ENCODE data around the gene PBX4.

The PBX4 gene

DNA sequence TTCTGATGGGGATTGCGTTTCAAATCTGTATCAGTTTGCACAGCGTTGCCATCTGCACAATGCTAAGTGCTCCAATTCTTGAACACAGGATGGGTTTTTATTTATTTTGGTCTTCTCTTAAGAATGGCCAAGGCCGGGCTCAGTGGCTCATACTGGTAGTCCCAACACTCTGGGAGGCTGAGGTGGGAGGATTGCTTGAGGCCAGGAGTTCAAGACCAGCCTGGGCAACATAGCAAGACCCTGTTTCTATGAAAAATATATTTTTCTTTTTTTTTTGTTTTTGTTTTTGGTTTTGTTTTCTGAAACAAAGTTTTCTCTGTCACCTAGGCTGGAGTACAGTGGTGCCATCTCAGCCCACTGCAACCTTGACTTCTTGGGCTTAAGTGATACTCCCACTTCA is 95.3 kb downstream of the PBX4 start:
- TF ChIP-seq, protein P1, sequence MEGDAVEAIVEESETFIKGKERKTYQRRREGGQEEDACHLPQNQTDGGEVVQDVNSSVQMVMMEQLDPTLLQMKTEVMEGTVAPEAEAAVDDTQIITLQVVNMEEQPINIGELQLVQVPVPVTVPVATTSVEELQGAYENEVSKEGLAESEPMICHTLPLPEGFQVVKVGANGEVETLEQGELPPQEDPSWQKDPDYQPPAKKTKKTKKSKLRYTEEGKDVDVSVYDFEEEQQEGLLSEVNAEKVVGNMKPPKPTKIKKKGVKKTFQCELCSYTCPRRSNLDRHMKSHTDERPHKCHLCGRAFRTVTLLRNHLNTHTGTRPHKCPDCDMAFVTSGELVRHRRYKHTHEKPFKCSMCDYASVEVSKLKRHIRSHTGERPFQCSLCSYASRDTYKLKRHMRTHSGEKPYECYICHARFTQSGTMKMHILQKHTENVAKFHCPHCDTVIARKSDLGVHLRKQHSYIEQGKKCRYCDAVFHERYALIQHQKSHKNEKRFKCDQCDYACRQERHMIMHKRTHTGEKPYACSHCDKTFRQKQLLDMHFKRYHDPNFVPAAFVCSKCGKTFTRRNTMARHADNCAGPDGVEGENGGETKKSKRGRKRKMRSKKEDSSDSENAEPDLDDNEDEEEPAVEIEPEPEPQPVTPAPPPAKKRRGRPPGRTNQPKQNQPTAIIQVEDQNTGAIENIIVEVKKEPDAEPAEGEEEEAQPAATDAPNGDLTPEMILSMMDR (IDR thresholded peaks at IDR 0.05; ENCODE audit: low read depth, low read length, missing control alignments) = no peak
- DNase-seq (ENCODE audit: low read depth) = no peak

DNA sequence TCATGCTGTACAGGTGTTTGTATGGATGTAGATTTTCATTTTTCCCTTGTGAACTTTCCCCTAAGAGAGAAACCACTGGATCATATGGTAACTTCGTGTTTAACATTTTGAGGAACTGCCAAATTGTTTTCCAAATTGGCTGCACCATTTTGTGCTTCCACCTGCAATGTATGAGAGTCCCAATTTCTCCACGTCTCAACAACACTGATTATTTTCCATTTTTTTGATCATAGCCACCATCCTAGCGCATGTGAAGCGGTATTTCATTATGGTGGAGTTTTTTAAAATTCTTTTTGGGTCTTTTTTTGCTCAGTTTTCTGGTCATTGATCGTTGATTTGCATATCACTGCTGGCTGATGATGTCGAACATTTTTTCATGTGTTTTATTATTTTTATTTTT is 97.5 kb downstream of the PBX4 start:
- DNase-seq (ENCODE audit: low read depth) = no peak
- no peak overlapping the region for H3K4me3 ChIP-seq (ENCODE audit: low read depth, low read length)
- TF ChIP-seq, protein P1 (IDR thresholded peaks at IDR 0.05; ENCODE audit: low read depth, low read length, missing control alignments) = no peak

More for the DNA sequence above, 95.3 kb downstream of the PBX4 start:
- H3K4me3 ChIP-seq (ENCODE audit: low read depth, low read length) = no peak overlapping the region

DNA sequence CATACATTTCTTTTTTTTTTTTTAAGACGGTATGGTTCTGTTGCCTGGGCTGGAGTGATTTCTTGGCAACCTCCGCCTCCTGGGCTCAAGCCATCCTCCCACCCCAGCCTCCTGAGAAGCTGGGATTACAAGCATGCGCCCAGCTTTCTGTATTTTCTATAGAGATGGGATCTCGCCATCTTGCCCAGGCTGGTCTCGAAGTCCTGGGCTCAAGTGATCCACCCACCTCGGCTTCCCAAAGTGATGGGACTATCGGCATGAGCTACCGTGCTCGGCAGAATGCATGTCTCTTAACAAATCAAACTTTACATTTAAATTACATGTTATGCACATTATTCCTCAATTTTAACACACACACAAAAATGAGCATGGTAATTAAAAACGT is 101.3 kb downstream of the PBX4 start:
- no peak for DNase-seq (ENCODE audit: low read depth)
- TF ChIP-seq, protein P1 (IDR thresholded peaks at IDR 0.05; ENCODE audit: low read depth, low read length, missing control alignments) = no peak
- peak overlapping the region; percentile 93 for H3K4me3 ChIP-seq (ENCODE audit: low read depth, low read length)

DNA sequence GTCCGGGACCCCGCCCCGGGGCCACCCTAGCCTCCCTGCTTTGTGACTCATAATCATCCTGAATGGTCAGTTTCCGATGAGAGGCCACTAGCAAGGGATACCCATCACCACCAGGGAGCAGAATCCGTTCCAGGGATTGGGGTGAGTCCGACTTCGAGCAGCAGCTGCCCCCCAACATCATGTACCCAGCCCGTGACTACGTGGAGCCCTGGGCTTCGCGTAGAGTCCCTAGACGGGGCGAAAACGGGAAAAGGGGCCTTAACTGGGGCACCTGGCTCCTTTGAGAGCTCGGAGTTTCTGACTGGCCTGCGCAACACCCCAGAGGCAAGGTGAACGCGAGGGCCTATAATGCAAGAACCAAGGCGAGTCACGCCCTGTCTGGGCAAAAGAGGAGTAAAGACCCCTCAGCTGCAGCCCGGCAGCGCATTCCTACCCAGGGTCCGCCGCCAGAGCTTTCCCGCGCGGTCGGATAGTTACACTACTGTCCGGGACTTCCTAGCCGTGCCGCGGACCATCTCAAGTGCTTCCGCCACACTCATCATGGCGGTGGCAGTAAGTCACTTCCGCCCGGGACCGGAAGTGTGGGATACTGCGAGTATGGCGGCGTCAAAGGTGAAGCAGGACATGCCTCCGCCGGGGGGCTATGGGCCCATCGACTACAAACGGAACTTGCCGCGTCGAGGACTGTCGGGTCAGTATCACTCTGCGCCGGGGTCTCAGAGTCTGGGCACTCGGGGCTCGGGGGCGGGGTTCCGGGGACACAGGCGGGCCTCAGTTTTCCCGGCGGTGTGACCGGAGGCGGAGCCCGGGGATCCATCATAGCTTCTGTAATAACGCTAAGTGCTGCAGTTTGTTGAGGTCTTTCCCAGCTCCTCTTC is 102.6 kb downstream of the PBX4 start, which contains the start of gene NDUFA13:
Gene NDUFA13, plus strand, starts transcription at position 584 of the 878 bp plus-strand sequence. Its CDS starts 14 bp downstream, at position 598.
- H3K4me3 ChIP-seq (ENCODE audit: low read depth, low read length) = peak within 1 kb of the TSS; percentile 93
- TF ChIP-seq, protein P1 (IDR thresholded peaks at IDR 0.05; ENCODE audit: low read depth, low read length, missing control alignments) = no peak
- DNase-seq (ENCODE audit: low read depth) = peak; percentile 83

DNA sequence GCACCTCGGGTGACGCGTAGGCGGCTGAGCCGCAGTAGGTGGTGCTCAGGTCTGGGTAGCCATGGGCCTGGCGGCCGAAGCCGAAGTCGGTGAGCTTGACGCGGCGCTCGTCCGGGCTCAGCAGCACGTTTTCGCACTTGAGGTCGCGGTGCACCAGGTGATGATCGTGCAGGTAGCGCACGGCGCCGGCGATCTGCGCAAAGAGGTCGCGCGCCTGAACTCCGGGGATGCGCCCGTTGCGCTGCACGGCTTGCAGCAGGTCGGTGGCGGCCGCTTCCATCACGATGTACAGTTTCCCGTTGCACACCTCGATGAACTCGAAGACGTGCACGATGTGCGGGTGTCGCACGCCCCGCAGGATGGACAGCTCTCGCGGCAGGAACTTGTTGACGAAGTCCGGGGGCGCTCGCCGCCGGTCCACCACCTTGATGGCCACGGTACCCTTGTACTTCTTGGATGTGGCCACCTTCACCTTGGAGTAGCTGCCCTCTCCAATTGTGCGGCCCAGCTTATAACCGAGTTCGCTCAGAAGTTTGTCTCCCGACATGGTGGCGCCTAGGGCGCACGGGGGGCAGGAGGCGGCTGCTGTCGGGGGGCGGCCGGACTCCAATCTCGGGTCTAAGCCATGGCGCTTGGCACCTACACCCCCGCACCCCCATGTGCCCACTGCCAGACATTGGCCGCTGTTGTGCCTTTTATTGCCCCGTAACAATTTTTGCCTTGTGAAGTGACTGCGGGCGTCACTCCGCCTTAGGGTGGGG is 103.4 kb downstream of the PBX4 start, which contains the start of gene TSSK6:
Gene TSSK6, minus strand, starts transcription at position 668 of the 761 bp plus-strand sequence. Its CDS starts 121 bp downstream, at position 547.
- TF ChIP-seq, protein P1 (IDR thresholded peaks at IDR 0.05; ENCODE audit: low read depth, low read length, missing control alignments) = no peak
- DNase-seq (ENCODE audit: low read depth) = no peak
- peak within 1 kb of the TSS; percentile 93 for H3K4me3 ChIP-seq (ENCODE audit: low read depth, low read length)

DNA sequence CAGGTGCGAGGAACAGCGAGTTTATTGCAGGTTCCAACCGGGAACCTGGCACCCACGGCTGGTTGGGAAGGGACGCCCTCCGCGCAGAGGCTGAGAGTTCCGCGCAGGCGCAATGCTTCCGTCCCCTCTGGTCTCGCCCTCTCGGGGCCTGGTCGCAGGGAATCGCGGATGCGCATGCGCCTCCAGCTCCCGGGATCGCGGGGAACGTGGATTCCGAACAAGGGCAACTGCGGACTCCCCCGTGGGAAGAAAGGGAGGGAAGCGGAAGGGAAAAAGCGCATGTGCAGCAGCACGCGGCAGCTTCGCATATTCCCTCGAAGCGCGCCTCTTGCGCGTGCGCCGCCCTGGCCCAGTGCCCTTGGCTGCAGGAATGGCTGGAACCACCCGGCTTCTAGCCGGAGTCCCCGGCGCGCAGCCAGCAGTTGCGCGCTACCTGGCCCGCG is 104.3 kb downstream of the PBX4 start:
- DNase-seq (ENCODE audit: low read depth) = no peak
- TF ChIP-seq, protein P1 (IDR thresholded peaks at IDR 0.05; ENCODE audit: low read depth, low read length, missing control alignments) = no peak
- H3K4me3 ChIP-seq (ENCODE audit: low read depth, low read length) = no peak overlapping the region

Measured in GM12864 (cell line).